ENCODE measurements around the gene ZNF804A.

ZNF804A gene

DNA sequence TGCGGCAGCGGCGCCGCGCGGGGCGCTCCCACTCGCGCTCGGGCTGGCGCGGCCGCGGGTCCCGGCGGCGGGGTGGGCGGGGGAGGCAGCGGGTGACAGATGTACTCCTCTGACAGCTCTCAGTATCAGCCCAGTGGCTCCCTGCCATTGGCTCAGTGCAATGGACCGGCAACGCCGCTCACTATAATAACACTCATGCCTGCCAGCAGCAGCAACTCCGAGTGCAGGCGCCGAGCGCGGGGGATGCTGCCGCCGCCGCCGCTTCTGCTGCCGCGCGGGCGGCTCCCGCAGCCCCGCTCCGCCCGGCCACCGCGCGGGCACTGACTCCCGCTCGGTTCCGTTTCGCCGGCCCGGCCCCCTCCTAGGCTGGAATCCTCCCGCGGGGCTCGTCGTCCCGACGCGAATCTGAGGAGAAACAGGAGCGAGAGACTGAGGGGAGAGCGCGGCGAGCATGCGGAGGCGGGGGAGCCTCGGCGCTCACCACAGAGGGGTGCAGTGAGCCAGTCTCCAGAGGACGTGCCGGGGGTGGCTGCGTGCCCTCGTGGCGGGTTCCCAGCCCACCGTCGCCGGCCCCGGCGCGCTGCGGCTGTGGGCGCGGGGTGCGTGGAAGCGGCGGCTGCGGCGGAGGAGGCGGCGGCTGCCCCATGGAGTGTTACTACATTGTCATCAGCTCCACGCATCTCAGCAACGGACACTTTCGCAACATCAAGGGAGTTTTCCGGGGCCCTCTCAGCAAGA lies at the start of gene ZNF804A:
ZNF804A (plus strand) TSS at position 214 of the 738 bp plus-strand sequence; CDS start at position 645, 431 bp downstream.
- peak in 55 of 58 donors; percentile 13 to 79 (median 58) for DNase-seq

GRCh38 chr2:184549153-184549552 lies 49.2 kb upstream of the ZNF804A start:
- DNase-seq, result no peak

- DNase-seq, result no peak
Observed at GRCh38 chr2:184551626-184552025, 46.7 kb upstream of the ZNF804A start.

DNA sequence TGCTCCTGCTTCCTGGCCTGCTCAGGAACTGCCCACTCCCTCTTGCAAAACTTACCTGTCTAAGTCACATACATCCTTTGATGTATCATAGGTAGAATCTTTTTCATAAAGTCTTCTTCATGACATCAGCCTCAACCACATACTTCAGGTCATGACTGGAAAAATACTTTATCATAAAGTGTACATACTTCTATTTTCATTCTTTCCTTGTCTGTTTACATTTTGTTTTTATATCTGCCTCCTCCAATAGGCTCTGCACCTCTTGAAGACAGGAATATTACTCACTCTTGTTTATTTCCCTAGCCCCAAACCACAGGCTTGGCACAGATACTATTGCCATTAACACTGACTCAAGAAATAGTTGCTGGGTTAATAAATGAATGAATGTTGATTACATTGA lies 43.6 kb upstream of the ZNF804A start:
- no peak for DNase-seq

GRCh38 chr2:184555352-184555751 lies 43.0 kb upstream of the ZNF804A start:
- DNase-seq, result no peak

GRCh38 chr2:184556639-184557038 lies 41.7 kb upstream of the ZNF804A start:
- no peak for DNase-seq

GRCh38 chr2:184558713-184559464 lies 39.4 kb upstream of the ZNF804A start:
- no peak for DNase-seq

- DNase-seq, result no peak
Observed at GRCh38 chr2:184560603-184561002, 37.7 kb upstream of the ZNF804A start.

DNA sequence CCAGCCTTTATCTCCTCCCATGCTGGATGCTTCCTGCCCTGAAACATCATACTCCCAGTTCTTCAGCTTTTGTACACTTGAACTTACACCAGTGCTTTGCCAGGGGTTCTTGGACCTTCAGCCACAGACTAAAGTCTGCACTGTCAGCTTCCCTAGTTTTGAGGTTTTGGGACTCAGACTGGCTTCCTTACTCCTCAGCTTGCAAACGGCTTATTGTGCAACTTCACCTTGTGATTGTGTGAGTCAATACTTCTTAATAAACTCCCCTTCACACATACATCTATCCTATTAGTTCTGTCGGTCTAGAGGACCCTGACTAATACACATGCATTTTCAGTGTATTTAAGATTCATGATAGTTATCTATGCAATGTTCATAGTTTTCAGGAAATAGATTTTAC lies 35.8 kb upstream of the ZNF804A start:
- no peak for DNase-seq

- DNase-seq, result no peak
Observed at GRCh38 chr2:184564092-184564491, 34.2 kb upstream of the ZNF804A start.

DNA sequence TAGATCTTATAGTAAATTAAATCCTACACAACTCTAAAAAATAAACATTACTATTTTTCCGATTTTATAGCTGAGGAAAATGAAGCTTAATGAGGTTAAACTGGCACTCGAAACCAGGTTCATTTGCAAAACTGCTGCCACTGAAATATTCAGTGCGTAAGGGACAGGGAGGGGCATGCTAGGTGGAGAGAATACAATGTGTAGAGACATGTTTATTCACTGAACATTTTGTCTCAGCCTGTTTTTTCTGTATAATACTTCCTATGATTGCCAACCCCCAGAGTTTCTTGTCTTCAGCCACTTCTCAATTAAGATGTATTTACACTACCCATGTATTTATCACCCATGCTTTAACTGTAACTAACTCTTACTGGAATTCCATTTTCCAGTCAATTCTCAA lies 31.6 kb upstream of the ZNF804A start:
- no peak for DNase-seq

- no peak for DNase-seq
Observed at GRCh38 chr2:184577056-184577455, 21.3 kb upstream of the ZNF804A start.

DNA sequence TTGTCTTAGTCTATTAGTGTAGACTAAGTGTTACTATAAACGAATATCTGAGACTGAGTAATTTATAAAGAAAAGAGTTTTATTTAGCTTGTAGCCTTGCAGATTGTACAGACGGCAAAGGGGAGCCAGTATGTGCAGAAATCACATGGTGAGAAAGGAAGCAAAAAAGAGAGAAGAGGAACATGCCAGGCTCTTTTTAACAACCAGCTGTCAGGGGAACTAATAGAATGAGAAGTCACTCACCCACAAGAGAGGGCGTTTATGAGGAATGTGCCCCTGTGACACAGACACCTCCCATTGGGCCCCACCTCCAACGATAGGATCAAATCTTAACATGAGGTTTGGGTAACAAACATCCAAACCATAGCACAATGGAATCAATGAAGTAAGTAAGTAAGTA lies 20.6 kb upstream of the ZNF804A start:
- DNase-seq, result no peak

DNA sequence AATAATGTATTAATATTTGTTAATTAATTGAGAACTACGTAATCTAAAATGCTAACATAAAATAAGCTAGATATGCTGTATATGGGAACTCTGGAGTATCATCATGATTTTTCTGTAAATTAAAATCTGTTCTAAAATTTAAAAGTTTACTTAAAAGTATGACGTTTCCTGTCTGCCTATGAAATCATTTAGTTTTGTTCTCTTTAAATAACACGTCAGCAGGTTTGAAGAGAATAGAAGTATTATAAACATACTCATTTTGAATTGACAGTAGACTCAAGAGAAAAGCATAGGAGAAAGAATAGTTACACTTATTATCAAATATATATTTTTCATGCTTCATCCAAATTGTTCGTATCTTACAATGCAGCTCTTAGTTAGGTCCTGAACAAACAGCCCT lies 19.1 kb upstream of the ZNF804A start:
- no peak for DNase-seq

DNA sequence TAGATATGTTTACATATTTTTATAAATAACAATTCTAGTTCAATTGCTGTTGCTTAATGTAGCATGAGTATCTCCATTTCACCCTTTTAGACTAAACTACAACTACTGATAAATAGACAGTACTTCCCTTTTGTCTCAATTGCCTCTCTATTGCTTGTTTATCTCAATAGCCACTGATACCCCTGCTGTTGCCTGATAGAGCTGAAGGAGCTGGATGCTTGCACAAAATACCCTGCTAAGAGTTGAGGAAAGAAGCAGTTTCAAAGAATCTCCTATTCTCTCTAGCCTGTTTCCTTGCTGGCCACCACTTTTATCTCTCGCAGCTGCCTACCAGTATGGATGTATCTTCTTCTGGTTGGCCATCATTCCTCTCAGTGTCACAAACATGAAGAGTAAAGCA lies 16.9 kb upstream of the ZNF804A start:
- no peak for DNase-seq

- no peak for DNase-seq
Observed at GRCh38 chr2:184589261-184589660, 9.1 kb upstream of the ZNF804A start.

DNA sequence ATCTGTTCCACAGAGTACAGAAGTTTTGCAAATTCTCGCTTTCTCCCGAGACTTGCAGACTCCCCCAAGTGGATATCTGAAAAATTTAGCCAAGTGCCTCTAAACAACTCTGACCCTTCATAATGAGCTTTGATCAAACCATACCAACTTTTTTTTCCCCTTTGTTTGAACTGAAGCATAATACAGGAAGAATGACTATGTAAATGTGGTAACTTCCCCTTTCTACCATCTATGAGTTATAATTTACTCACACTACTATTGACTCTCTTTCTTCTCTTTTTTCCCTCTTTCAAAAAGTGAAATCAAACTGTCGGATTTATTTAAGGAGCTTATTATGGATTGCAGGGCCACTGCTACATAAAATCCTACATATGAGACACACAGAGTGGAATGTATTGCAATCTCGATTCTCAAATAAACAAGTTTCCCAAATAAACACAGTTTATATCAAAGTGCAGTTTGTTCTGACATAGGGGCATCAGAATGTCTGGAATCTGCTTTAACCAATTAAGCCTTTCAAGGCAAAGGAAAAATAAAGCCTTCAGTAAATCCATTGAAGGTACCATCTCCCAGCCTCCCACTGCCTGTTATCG lies 1.4 kb upstream of the ZNF804A start:
- DNase-seq, result peak in 2 of 58 donors; percentile 4 to 17

- DNase-seq, result peak in 37 of 58 donors; percentile 5 to 68 (median 24)
Observed at GRCh38 chr2:184597571-184597991, 748 bp upstream of the ZNF804A start.

DNA sequence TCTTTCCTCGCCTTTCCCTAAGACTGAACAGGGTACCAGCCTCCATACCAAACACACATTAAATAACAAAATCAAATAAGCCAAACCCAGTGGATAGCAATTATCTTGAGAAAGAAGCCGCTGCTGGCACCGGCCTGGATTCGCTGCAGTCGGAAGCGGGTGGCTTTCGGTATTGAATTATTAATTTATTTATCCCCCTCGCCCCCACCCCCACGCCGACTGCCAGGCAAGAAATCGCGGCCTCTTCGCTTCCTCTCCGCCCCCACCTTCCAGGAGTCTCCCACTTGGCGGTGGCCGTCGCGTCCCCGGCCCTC lies 370 bp upstream of the ZNF804A start:
- DNase-seq, result no peak

GRCh38 chr2:184599054-184599871 lies 934 bp downstream of the ZNF804A start:
- DNase-seq, result peak in 7 of 58 donors; percentile 0 to 42 (median 10)

DNA sequence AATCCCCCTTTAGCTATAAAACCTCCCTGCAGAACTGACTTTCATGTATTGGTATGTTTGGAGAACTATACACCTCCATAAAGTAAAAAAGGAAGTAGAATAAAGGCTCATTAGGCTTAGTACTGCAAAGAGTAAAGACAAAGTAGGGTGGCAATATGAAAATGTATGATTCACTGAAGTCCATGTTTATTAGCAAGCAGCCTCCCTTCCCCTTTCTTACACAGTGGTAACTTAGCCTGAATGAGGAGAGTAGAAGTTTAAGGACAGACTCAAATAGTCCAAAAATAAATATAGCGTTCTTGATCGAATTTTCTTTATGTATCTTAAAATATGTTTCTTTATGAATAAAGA lies 1.5 kb downstream of the ZNF804A start:
- no peak for DNase-seq

- no peak for DNase-seq
Observed at GRCh38 chr2:184602734-184603133, 4.4 kb downstream of the ZNF804A start.

All from anterior cingulate cortex (tissue), 58 donors.